ENCODE data around the gene ERF. TPM values are rescaled to one million over a fixed set of nuclear protein-coding genes. Genes with fewer than 3 reads are reported as not detected.

ERF gene
- total RNA-seq, 6 experiments from 2014 or later = 15.4 to 35.7 (median 30.5) TPM

- Histone ChIP-seq H3K4me3 (no peak overlapping the region), H3K9me3 (no peaks in the 10 kb centered on the region), H3K27ac (no peak overlapping the region), H3K36me3 (peaks cover 0 to 25% (median 8%) of the 10 kb centered on the region in 4 donors), H3K4me1 (peaks cover 0 to 24% (median 6%) of the 10 kb centered on the region in 4 donors), H3K27me3 (no peaks in the 10 kb centered on the region)
- ATAC-seq (no peak), DNase-seq (no peak)
- no peak for TF ChIP-seq POLR2A (IDR thresholded peaks at IDR 0.05)
- intact Hi-C loops (cut with DNase I) = no loop called here
- 93% methylated on average over 3 of the region's 23 CpGs for WGBS (ENCODE audit: insufficient coverage, low coverage, low lambda C conversion rate, missing lambda C conversion rate)
These were observed 18.1 kb upstream of the ERF start for GRCh38 chr19:42272989-42273406.

DNA sequence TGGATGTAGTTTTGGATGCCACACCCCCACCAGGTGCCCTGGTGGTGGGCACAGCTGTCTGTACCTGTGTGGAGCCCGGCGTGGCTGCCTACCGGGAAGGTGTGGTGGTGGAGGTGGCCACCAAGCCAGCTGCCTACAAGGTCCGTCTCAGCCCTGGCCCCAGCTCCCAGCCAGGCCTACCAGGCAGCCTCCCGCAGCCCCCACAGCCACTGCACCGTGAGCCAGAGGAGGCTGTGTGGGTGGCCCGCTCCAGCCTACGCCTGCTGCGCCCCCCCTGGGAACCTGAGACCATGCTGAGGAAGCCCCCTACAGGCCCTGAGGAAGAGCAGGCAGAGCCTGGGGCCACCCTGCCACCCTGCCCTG is 17.6 kb upstream of the ERF start:
- TF ChIP-seq POLR2A (IDR thresholded peaks at IDR 0.05) = no peak
- no peak for TF ChIP-seq CTCF (IDR thresholded peaks at IDR 0.05)
- Histone ChIP-seq H3K27me3 (no peaks in the 10 kb centered on the region), H3K27ac (no peak overlapping the region), H3K4me3 (no peak overlapping the region), H3K36me3 (peaks cover 0 to 25% (median 8%) of the 10 kb centered on the region in 4 donors), H3K9me3 (no peaks in the 10 kb centered on the region), H3K4me1 (peaks cover 0 to 19% (median 5%) of the 10 kb centered on the region in 4 donors)
- no peak for ATAC-seq
- WGBS (ENCODE audit: insufficient coverage, low coverage, low lambda C conversion rate, missing lambda C conversion rate) = no CpG with 5 or more reads among the region's 9 CpGs
- DNase-seq = no peak
- intact Hi-C loops (cut with DNase I) = no loop called here

GRCh38 chr19:42271861-42272534 is 17.1 kb upstream of the ERF start:
- H3K4me1 ChIP-seq = peaks cover 0 to 16% (median 4%) of the 10 kb centered on the region in 4 donors
- no peaks in the 10 kb centered on the region for H3K9me3 ChIP-seq
- DNase-seq (peak in 2 of 3 donors; percentile 34 to 59), ATAC-seq (no peak)
- peak overlapping the region in 2 of 3 donors; percentile 89 to 98 for H3K27ac ChIP-seq
- no peak overlapping the region for H3K4me3 ChIP-seq
- no peaks in the 10 kb centered on the region for H3K27me3 ChIP-seq
- TF ChIP-seq POLR2A (IDR thresholded peaks at IDR 0.05) (no peak), CTCF (IDR thresholded peaks at IDR 0.05) (no peak)
- intact Hi-C loops (cut with DNase I) = no loop called here
- H3K36me3 ChIP-seq = peaks cover 0 to 25% (median 8%) of the 10 kb centered on the region in 4 donors
- 83% methylated on average over 8 of the region's 35 CpGs for WGBS (ENCODE audit: insufficient coverage, low coverage, low lambda C conversion rate, missing lambda C conversion rate)

DNA sequence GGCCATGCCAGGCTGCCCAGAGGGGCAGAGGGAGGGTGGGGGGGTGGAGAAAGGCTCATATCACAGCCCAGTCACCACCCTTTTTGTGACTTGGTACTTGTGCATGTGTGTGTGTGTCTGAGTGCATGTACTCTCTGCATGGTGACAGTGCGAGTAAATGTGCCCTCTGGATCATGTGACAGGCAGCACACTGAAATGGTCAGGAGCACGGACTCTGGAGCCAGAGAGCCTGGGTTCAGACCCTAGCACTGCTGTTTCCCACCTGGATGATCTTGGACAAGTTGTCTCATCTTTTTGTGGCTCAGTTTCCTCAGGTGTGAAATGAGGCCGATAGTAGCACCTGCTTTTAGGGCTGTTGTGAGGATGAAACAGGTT is 16.1 kb upstream of the ERF start:
- Histone ChIP-seq H3K4me1 (peaks cover 0 to 16% (median 4%) of the 10 kb centered on the region in 4 donors), H3K36me3 (peaks cover 0 to 25% (median 8%) of the 10 kb centered on the region in 4 donors), H3K27ac (peak overlapping the region; percentile 88 to 98 (median 89)), H3K9me3 (no peaks in the 10 kb centered on the region), H3K4me3 (peak overlapping the region; percentile 56 to 62 (median 60)), H3K27me3 (no peaks in the 10 kb centered on the region)
- peak in 2 of 4 donors; percentile 1 for ATAC-seq
- TF ChIP-seq POLR2A (IDR thresholded peaks at IDR 0.05) (no peak), CTCF (IDR thresholded peaks at IDR 0.05) (no peak)
- WGBS (ENCODE audit: insufficient coverage, low coverage, low lambda C conversion rate, missing lambda C conversion rate) = 19% methylated on average over 3 of the region's 3 CpGs
- peak in 2 of 3 donors; percentile 36 to 62 for DNase-seq
- intact Hi-C loops (cut with DNase I) = no loop called here

- ATAC-seq = peak; percentile 2 to 12 (median 9)
- H3K27me3 ChIP-seq = no peaks in the 10 kb centered on the region
- peaks cover 0 to 25% (median 8%) of the 10 kb centered on the region in 4 donors for H3K36me3 ChIP-seq
- no peaks in the 10 kb centered on the region for H3K9me3 ChIP-seq
- WGBS (ENCODE audit: insufficient coverage, low coverage, low lambda C conversion rate, missing lambda C conversion rate) = 1% methylated on average over 10 of the region's 18 CpGs
- H3K4me3 ChIP-seq = peak overlapping the region; percentile 56 to 62 (median 60)
- peak overlapping the region; percentile 88 to 98 (median 89) for H3K27ac ChIP-seq
- intact Hi-C loops (cut with DNase I) = no loop called here
- peak; percentile 77 to 84 (median 80) for DNase-seq
- TF ChIP-seq CTCF (IDR thresholded peaks at IDR 0.05) (no peak), POLR2A (IDR thresholded peaks at IDR 0.05) (peak; percentile 62)
- H3K4me1 ChIP-seq = peaks cover 0 to 16% (median 4%) of the 10 kb centered on the region in 4 donors
These were observed 15.6 kb upstream of the ERF start for GRCh38 chr19:42270346-42271044.

Data from right lobe of liver (tissue), 6 donors.